Hepatocyte (in vitro differentiated cells): ENCODE results near the gene EMILIN1. TPM values are rescaled to one million over a fixed set of nuclear protein-coding genes. Genes with fewer than 3 reads are reported as not detected.

Experiments
- DNase-seq: peaks from one replicate; pipeline ENCODE4 v3.0.0-alpha.2; 2016; ENCODE audit warnings: low spot score
- H2AFZ ChIP-seq: fragments of 200-600 bp; sonication (generic); 2 replicates; pipeline ENCODE4 v1.6.0; 2016; ENCODE audit warnings: antibody characterized with exemption, mild to moderate bottlenecking
- H3K27ac ChIP-seq: fragments of 200-600 bp; sonication (generic); 2 replicates; pipeline ENCODE4 v1.5.1; 2016; ENCODE audit warnings: mild to moderate bottlenecking
- H3K27me3 ChIP-seq: fragments of 200-600 bp; sonication (generic); 2 replicates; pipeline ENCODE4 v1.6.1; 2016
- H3K36me3 ChIP-seq: fragments of 200-600 bp; sonication (generic); replicated peaks from 2 replicates; pipeline ENCODE4 v1.5.1; 2016; ENCODE audit warnings: low read depth; ENCODE audit not compliant: insufficient read depth
- H3K4me1 ChIP-seq: fragments of 200-600 bp; sonication (generic); 2 replicates; pipeline ENCODE4 v1.5.1; 2016; ENCODE audit warnings: mild to moderate bottlenecking, moderate library complexity; ENCODE audit not compliant: insufficient read depth
- H3K4me2 ChIP-seq: fragments of 200-600 bp; sonication (generic); 2 replicates; pipeline ENCODE4 v1.6.0; 2016
- H3K4me3 ChIP-seq: fragments of 200-600 bp; sonication (generic); 2 replicates; pipeline ENCODE4 v1.5.1; 2016; ENCODE audit warnings: mild to moderate bottlenecking
- H3K79me2 ChIP-seq: fragments of 200-600 bp; sonication (generic); 2 replicates; pipeline ENCODE4 v1.6.0; 2017; ENCODE audit warnings: mild to moderate bottlenecking
- H3K9me2 ChIP-seq: fragments of 200-600 bp; sonication (generic); replicated peaks from 2 replicates; pipeline ENCODE4 v1.6.0; 2017; ENCODE audit warnings: mild to moderate bottlenecking; ENCODE audit not compliant: insufficient read depth
- H3K9me3 ChIP-seq: fragments of 200-600 bp; sonication (generic); 2 replicates; pipeline ENCODE4 v1.5.1; 2016; ENCODE audit warnings: low read depth, mild to moderate bottlenecking
- H4K20me1 ChIP-seq: fragments of 200-600 bp; sonication (generic); 2 replicates; pipeline ENCODE4 v1.6.0; 2016; ENCODE audit warnings: mild to moderate bottlenecking; ENCODE audit not compliant: insufficient read depth, poor library complexity, severe bottlenecking
- CTCF ChIP-seq: fragments of 200-600 bp; sonication (generic); IDR thresholded peaks from 2 replicates; pipeline ENCODE4 v1.5.1; 2016; ENCODE audit warnings: antibody characterized with exemption, mild to moderate bottlenecking; ENCODE audit not compliant: poor library complexity
- EZH2 ChIP-seq: fragments of 200-600 bp; sonication (generic); IDR thresholded peaks from 2 replicates; pipeline ENCODE4 v1.6.1; 2016; ENCODE audit warnings: antibody characterized with exemption, mild to moderate bottlenecking, borderline replicate concordance
- EZH2phosphoT487 ChIP-seq: fragments of 200-600 bp; sonication (generic); IDR thresholded peaks from one replicate; pipeline ENCODE4 v1.6.1; 2018; ENCODE audit warnings: antibody characterized with exemption, mild to moderate bottlenecking, low read depth, moderate library complexity; ENCODE audit not compliant: unreplicated experiment, severe bottlenecking
- WGBS: methylation state at CpG from one replicate; pipeline ENCODE4 v1.1.6; 2016; ENCODE audit warnings: low lambda C conversion rate; ENCODE audit errors: missing lambda C conversion rate; 5-methylcytosine and 5-hydroxymethylcytosine counted together
- polyA plus RNA-seq: library from polyadenylated mRNA; unstranded; fragments of >200 nt; fragmentation: Nextera tagmentation; extraction: Ambion mirVana; gene quantifications from 2 replicates; pipeline ENCODE4 v1.2.1, GENCODE V29; 2016
- total RNA-seq: library from RNA; depleted of rRNA; stranded (reverse); fragments of >200 nt; gene quantifications from 2 replicates; pipeline ENCODE4 v1.2.3, GENCODE V29; 2014

The EMILIN1 gene
- total and polyA plus RNA-seq, 2 experiments from 2014 or later = 80.8 to 109 TPM

GRCh38 chr2:27126252-27126710 is 47.9 kb downstream of the EMILIN1 start:
- H3K9me2 ChIP-seq = no peaks in the 10 kb centered on the region
- no peaks in the 10 kb centered on the region for H3K4me1 ChIP-seq
- H3K4me2 ChIP-seq = no peak overlapping the region
- H3K79me2 ChIP-seq = no peaks in the 10 kb centered on the region
- 58% methylated on average over 5 of the region's 5 CpGs for WGBS
- no peaks in the 10 kb centered on the region for H3K36me3 ChIP-seq
- H3K27me3 ChIP-seq = peaks cover 15% of the 10 kb centered on the region
- H2AFZ ChIP-seq = no peak overlapping the region
- H4K20me1 ChIP-seq = no peaks in the 10 kb centered on the region
- no peaks in the 10 kb centered on the region for H3K9me3 ChIP-seq
- H3K4me3 ChIP-seq = no peak overlapping the region
- no peak for DNase-seq
- no peak overlapping the region for H3K27ac ChIP-seq
- TF ChIP-seq EZH2phosphoT487 (no peak), EZH2 (no peak), CTCF (no peak)

- peaks cover 8% of the 10 kb centered on the region for H3K79me2 ChIP-seq
- H3K9me2 ChIP-seq = no peaks in the 10 kb centered on the region
- no peak overlapping the region for H3K4me3 ChIP-seq
- H3K27ac ChIP-seq = no peak overlapping the region
- H3K9me3 ChIP-seq = no peaks in the 10 kb centered on the region
- 93% methylated on average over 9 of the region's 9 CpGs for WGBS
- no peaks in the 10 kb centered on the region for H3K36me3 ChIP-seq
- no peaks in the 10 kb centered on the region for H3K27me3 ChIP-seq
- TF ChIP-seq CTCF (no peak), EZH2phosphoT487 (no peak), EZH2 (no peak)
- no peak overlapping the region for H2AFZ ChIP-seq
- no peak overlapping the region for H3K4me2 ChIP-seq
- peaks cover 4% of the 10 kb centered on the region for H3K4me1 ChIP-seq
- no peak for DNase-seq
- peaks cover 2% of the 10 kb centered on the region for H4K20me1 ChIP-seq
These were observed 49.7 kb downstream of the EMILIN1 start for GRCh38 chr2:27127883-27128667.

GRCh38 chr2:27128668-27129571 is 50.5 kb downstream of the EMILIN1 start:
- Histone ChIP-seq H3K79me2 (peaks cover 16% of the 10 kb centered on the region), H2AFZ (no peak overlapping the region), H3K36me3 (no peaks in the 10 kb centered on the region), H3K27ac (no peak overlapping the region), H3K4me2 (no peak overlapping the region), H3K4me3 (no peak overlapping the region), H4K20me1 (peaks cover 9% of the 10 kb centered on the region), H3K9me3 (no peaks in the 10 kb centered on the region), H3K9me2 (no peaks in the 10 kb centered on the region), H3K27me3 (no peaks in the 10 kb centered on the region), H3K4me1 (peaks cover 10% of the 10 kb centered on the region)
- WGBS = 89% methylated on average over 11 of the region's 11 CpGs
- no peak for DNase-seq
- TF ChIP-seq CTCF (no peak), EZH2 (no peak), EZH2phosphoT487 (no peak)
